Stimulated activated CD4-positive, alpha-beta T cell treated with anti-CD3 and anti-CD28 coated beads, TNF-alpha, amount 100 ng/mL, for 24 hours (primary cell): Measurements from ENCODE around the gene FBXW2.
A peak's percentile ranks its signal among the peaks of the same experiment; 100 is the strongest.

ENCODE experiments used
- DNase-seq, 3 experiments: peaks; one replicate each; pipeline ENCODE4 v3.0.0-alpha.2; 2020; ENCODE audit warnings: low read depth in 3 of 3

The FBXW2 gene

GRCh38 chr9:120742951-120743416 is 50.2 kb downstream of the FBXW2 start:
- peak in 1 of 3 experiments; percentile 11 for DNase-seq

- DNase-seq: no peak
Observed at GRCh38 chr9:120741701-120742100, 51.5 kb downstream of the FBXW2 start.

GRCh38 chr9:120741191-120741590 is 52.0 kb downstream of the FBXW2 start:
- DNase-seq: no peak

- no peak for DNase-seq
Observed at GRCh38 chr9:120740132-120740531, 53.1 kb downstream of the FBXW2 start.

GRCh38 chr9:120737416-120738165 is 55.6 kb downstream of the FBXW2 start:
- DNase-seq: no peak

- no peak for DNase-seq
Observed at GRCh38 chr9:120736881-120737280, 56.3 kb downstream of the FBXW2 start.

- no peak for DNase-seq
Observed at GRCh38 chr9:120735415-120736126, 57.6 kb downstream of the FBXW2 start.

- DNase-seq: no peak
Observed at GRCh38 chr9:120734607-120735410, 58.4 kb downstream of the FBXW2 start.

GRCh38 chr9:120733190-120733589 is 60.0 kb downstream of the FBXW2 start:
- DNase-seq: no peak

- no peak for DNase-seq
Observed at GRCh38 chr9:120730654-120731514, 62.3 kb downstream of the FBXW2 start.

- DNase-seq: no peak
Observed at GRCh38 chr9:120729791-120730241, 63.4 kb downstream of the FBXW2 start.

- DNase-seq: no peak
Observed at GRCh38 chr9:120726484-120726883, 66.7 kb downstream of the FBXW2 start.

GRCh38 chr9:120725907-120726306 is 67.3 kb downstream of the FBXW2 start:
- DNase-seq: no peak

- DNase-seq: no peak
Observed at GRCh38 chr9:120724757-120725400, 68.3 kb downstream of the FBXW2 start.

GRCh38 chr9:120723565-120723964 is 69.7 kb downstream of the FBXW2 start:
- no peak for DNase-seq

GRCh38 chr9:120720404-120720803 is 72.8 kb downstream of the FBXW2 start:
- no peak for DNase-seq

GRCh38 chr9:120718316-120718715 is 74.9 kb downstream of the FBXW2 start:
- no peak for DNase-seq

GRCh38 chr9:120717176-120717575 is 76.0 kb downstream of the FBXW2 start:
- no peak for DNase-seq

GRCh38 chr9:120716483-120716882 is 76.7 kb downstream of the FBXW2 start:
- DNase-seq: no peak

GRCh38 chr9:120715389-120715924 is 77.8 kb downstream of the FBXW2 start:
- no peak for DNase-seq
